ENCODE data around the gene NPR1.

DNA sequence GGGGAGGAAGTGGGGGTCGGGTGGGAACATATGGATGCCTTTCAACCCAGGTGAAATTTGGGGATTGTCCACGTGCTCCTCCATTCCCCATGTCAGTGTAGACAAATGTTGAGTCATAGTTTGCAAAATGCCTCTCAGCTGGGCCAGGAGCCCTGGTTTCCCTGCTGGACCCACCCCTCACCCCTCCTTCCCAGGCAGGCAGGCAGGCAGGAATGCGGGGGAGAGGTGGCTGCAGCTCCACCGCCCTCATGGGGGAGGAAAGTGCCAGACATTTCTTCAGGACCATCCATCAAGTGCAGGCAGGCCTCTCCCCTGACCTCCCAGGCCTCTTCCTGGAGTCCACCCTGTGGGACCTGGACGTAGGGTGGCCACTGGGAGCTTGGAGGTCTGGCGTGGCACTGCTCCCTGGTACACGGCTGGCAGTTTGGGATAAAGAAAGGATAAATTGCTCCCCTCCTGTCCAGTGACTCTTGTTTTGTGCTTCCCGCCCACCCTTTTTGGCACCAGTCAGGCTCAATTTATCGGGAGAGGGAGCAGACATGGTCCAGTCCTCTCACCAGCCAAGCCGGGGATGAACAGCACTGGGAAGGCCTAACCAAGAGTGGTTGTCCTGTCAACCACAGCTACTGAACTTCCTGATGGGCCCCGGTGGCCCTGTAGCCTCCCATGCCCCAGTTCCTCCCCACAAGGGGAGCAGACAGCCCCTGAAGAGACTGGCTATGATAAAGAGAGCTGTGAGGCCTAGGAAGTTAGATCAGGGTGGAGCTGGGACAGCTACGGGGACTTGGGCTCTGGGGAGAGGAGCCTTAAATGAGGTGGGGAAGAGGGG is 18.9 kb downstream of the NPR1 start:
- TF ChIP-seq, protein P1, sequence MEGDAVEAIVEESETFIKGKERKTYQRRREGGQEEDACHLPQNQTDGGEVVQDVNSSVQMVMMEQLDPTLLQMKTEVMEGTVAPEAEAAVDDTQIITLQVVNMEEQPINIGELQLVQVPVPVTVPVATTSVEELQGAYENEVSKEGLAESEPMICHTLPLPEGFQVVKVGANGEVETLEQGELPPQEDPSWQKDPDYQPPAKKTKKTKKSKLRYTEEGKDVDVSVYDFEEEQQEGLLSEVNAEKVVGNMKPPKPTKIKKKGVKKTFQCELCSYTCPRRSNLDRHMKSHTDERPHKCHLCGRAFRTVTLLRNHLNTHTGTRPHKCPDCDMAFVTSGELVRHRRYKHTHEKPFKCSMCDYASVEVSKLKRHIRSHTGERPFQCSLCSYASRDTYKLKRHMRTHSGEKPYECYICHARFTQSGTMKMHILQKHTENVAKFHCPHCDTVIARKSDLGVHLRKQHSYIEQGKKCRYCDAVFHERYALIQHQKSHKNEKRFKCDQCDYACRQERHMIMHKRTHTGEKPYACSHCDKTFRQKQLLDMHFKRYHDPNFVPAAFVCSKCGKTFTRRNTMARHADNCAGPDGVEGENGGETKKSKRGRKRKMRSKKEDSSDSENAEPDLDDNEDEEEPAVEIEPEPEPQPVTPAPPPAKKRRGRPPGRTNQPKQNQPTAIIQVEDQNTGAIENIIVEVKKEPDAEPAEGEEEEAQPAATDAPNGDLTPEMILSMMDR (IDR thresholded peaks at IDR 0.05; ENCODE audit: low read length): no peak
- no peak for TF ChIP-seq EZH2 (optimal IDR thresholded peaks at IDR 0.05; ENCODE audit: low read depth, low read length)

Measured in MM.1S (cell line).